PC-3 (cell line): ENCODE measurements around the gene MISP. TPM values are rescaled to one million over a fixed set of nuclear protein-coding genes. Genes with fewer than 3 reads are reported as not detected.

Source experiments
- ATAC-seq: fragments of 200-7000 bp; cut with Tn5 transposase; 2 replicates; pipeline ENCODE4 v1.9.1; 2020; ENCODE audit warnings: mild to moderate bottlenecking, moderate library complexity
- BruUV-seq: library from RNA; stranded (reverse); fragments of 400-500 nt; replicated peaks from 2 replicates; lab custom pipeline; 2021; lab: Mats Ljungman, UMichigan
- CTCF ChIA-PET: fragments of 300-600 bp; sonication (Branson Sonifier 250); formaldehyde crosslinking; loops from one replicate; lab custom pipeline; 2022; ENCODE audit warnings: antibody characterized with exemption; lab: Charles Lee
- POLR2A ChIA-PET: fragments of 300-600 bp; sonication (Branson Sonifier 250); formaldehyde crosslinking; loops from one replicate; lab custom pipeline; 2022; ENCODE audit warnings: antibody characterized with exemption; ENCODE audit not compliant: unreplicated experiment; lab: Charles Lee
- DNase-seq: peaks from one replicate; pipeline ENCODE4 v3.0.0-alpha.2; 2015
- H2AFZ ChIP-seq: fragments of 300-600 bp; sonication (generic); 2 replicates; pipeline ENCODE4 v1.6.0; 2016; ENCODE audit warnings: antibody characterized with exemption, low read length
- H3F3A ChIP-seq: fragments of 300-600 bp; sonication (generic); one replicate; pipeline ENCODE4 v1.6.0; 2017; ENCODE audit warnings: antibody characterized with exemption, low read length, control low read depth, mild to moderate bottlenecking; ENCODE audit not compliant: unreplicated experiment
- H3K27ac ChIP-seq: fragments of 300-600 bp; sonication (generic); 2 replicates; pipeline ENCODE4 v1.5.1; 2016; ENCODE audit warnings: mild to moderate bottlenecking, low read length
- H3K27me3 ChIP-seq: fragments of 300-600 bp; sonication (generic); 2 replicates; pipeline ENCODE4 v1.6.1; 2016; ENCODE audit warnings: low read length, mixed read lengths
- H3K36me3 ChIP-seq: fragments of 300-600 bp; sonication (generic); 2 replicates; pipeline ENCODE4 v1.6.1; 2016; ENCODE audit warnings: low read depth, mixed run types, low read length, mixed read lengths
- H3K4me1 ChIP-seq: fragments of 300-600 bp; sonication (generic); 2 replicates; pipeline ENCODE4 v1.5.1; 2016; ENCODE audit warnings: low read length; ENCODE audit not compliant: insufficient read depth
- H3K4me2 ChIP-seq: fragments of 300-600 bp; sonication (generic); 2 replicates; pipeline ENCODE4 v1.6.0; 2016; ENCODE audit warnings: low read length
- H3K4me3 ChIP-seq: fragments of 300-600 bp; sonication (generic); 2 replicates; pipeline ENCODE4 v1.5.1; 2016; ENCODE audit warnings: mild to moderate bottlenecking, low read length, mixed read lengths
- H3K79me2 ChIP-seq: fragments of 300-600 bp; sonication (generic); 2 replicates; pipeline ENCODE4 v1.6.1; 2017; ENCODE audit warnings: low read length, mixed read lengths
- H3K9ac ChIP-seq: fragments of 300-600 bp; sonication (generic); 2 replicates; pipeline ENCODE4 v1.6.0; 2016; ENCODE audit warnings: mild to moderate bottlenecking, low read length
- H3K9me2 ChIP-seq: fragments of 300-600 bp; sonication (generic); replicated peaks from 2 replicates; pipeline ENCODE4 v1.6.1; 2016; ENCODE audit warnings: mixed run types, low read length, mixed read lengths
- H3K9me3 ChIP-seq: fragments of 300-600 bp; sonication (generic); 2 replicates; pipeline ENCODE4 v1.6.1; 2016; ENCODE audit warnings: low read length, mixed read lengths
- H4K20me1 ChIP-seq: fragments of 300-600 bp; sonication (generic); 2 replicates; pipeline ENCODE4 v1.6.1; 2016; ENCODE audit warnings: low read length, mixed read lengths
- CTCF ChIP-seq: fragments of 300-600 bp; sonication (generic); conservative IDR thresholded peaks from 2 replicates; pipeline ENCODE4 v1.5.1; 2017; ENCODE audit warnings: antibody characterized with exemption, low read depth, mild to moderate bottlenecking, low read length
- EZH2 ChIP-seq: fragments of 300-600 bp; sonication (generic); IDR thresholded peaks from one replicate; pipeline ENCODE4 v1.6.1; 2017; ENCODE audit warnings: antibody characterized with exemption, mild to moderate bottlenecking, low read length; ENCODE audit not compliant: unreplicated experiment
- EZH2phosphoT487 ChIP-seq: fragments of 300-600 bp; sonication (generic); IDR thresholded peaks from 2 replicates; pipeline ENCODE4 v1.6.1; 2018; ENCODE audit warnings: mild to moderate bottlenecking, antibody characterized with exemption, low read length, borderline replicate concordance
- intact Hi-C: fragments of 100-400 bp; cut with micrococcal nuclease; formaldehyde crosslinking; loops from 2 replicates; pipeline ENCODE4 v1.9.0; 2023
- total RNA-seq: library from RNA; depleted of rRNA; stranded (reverse); fragments of >200 nt; gene quantifications from 2 replicates; pipeline ENCODE4 v1.2.3, GENCODE V29; 2014

Gene MISP
- total RNA-seq, 1 experiment from 2014 or later, result 115 TPM

GRCh38 chr19:800360-801029 lies 49.6 kb downstream of the MISP start:
- 0 out of 2 replicates have a peak, but pooled peaks have one; percentile 4 for ATAC-seq

GRCh38 chr19:801030-801860 lies 50.3 kb downstream of the MISP start:
- TF ChIP-seq EZH2, result no peak
- TF ChIP-seq EZH2phosphoT487, result no peak
- no peak for TF ChIP-seq CTCF
- Histone ChIP-seq H3K27me3 (no peaks in the 10 kb centered on the region), H3K4me1 (peaks cover 26% of the 10 kb centered on the region), H3K4me3 (peak overlapping the region; percentile 88), H3K4me2 (peak overlapping the region; percentile 100), H3K9ac (no peak overlapping the region), H3K79me2 (peaks cover 84% of the 10 kb centered on the region), H3K9me3 (no peaks in the 10 kb centered on the region), H3F3A (no peaks in the 10 kb centered on the region), H3K9me2 (no peaks in the 10 kb centered on the region), H3K36me3 (peaks cover 71% of the 10 kb centered on the region), H2AFZ (no peak overlapping the region), H3K27ac (peak overlapping the region; percentile 72; the same call in 1 of the 2 replicates), H4K20me1 (peaks cover 79% of the 10 kb centered on the region)
- ChIA-PET CTCF (no interaction called here), POLR2A (no interaction called here)
- intact Hi-C loops, result no loop called here
- ATAC-seq (no peak; the same call in 1 of the 2 replicates), DNase-seq (peak; percentile 22)
- no TSS peak for BruUV-seq

More at GRCh38 chr19:800360-801029, 49.6 kb downstream of the MISP start:
- Histone ChIP-seq H3K9me2 (no peaks in the 10 kb centered on the region), H3K27me3 (no peaks in the 10 kb centered on the region), H3K4me2 (peak overlapping the region; percentile 100), H3K9me3 (no peaks in the 10 kb centered on the region), H3K4me1 (peaks cover 26% of the 10 kb centered on the region), H3F3A (no peaks in the 10 kb centered on the region), H3K79me2 (peaks cover 77% of the 10 kb centered on the region), H3K4me3 (peak overlapping the region; percentile 88), H3K36me3 (peaks cover 69% of the 10 kb centered on the region), H3K9ac (peak overlapping the region; percentile 93), H4K20me1 (peaks cover 76% of the 10 kb centered on the region), H3K27ac (peak overlapping the region; percentile 72), H2AFZ (no peak overlapping the region)
- TF ChIP-seq EZH2phosphoT487 (no peak), EZH2 (no peak), CTCF (no peak)
- DNase-seq, result peak; percentile 61
- intact Hi-C loops, result no loop called here
- TSS peak; percentile 25 for BruUV-seq
- ChIA-PET CTCF (no interaction called here), POLR2A (no interaction called here)
